HepG2 (cell line): ENCODE measurements around the gene ZDHHC18. TPM values are rescaled to one million over a fixed set of nuclear protein-coding genes. Genes with fewer than 3 reads are reported as not detected.

Experiments used
- ATF1 ChIP-seq: IDR thresholded peaks from 2 replicates; pipeline ENCODE4 v1.6.1; 2016; ENCODE audit warnings: mild to moderate bottlenecking, control low read depth
- CAMTA2 ChIP-seq: sonication (generic); formaldehyde crosslinking; IDR thresholded peaks from 2 replicates; pipeline ENCODE4 v1.4.0; 2020; ENCODE audit warnings: mild to moderate bottlenecking, missing genetic modification reagents, borderline replicate concordance
- CENPX ChIP-seq: sonication (generic); formaldehyde crosslinking; IDR thresholded peaks from 2 replicates; pipeline ENCODE4 v1.9.0; 2021; ENCODE audit warnings: mild to moderate bottlenecking, missing genetic modification reagents, moderate library complexity
- DDIT3 ChIP-seq: sonication (generic); formaldehyde crosslinking; IDR thresholded peaks from 2 replicates; pipeline ENCODE4 v1.4.0; 2020; ENCODE audit warnings: mild to moderate bottlenecking, missing genetic modification reagents
- ELF4 ChIP-seq: sonication (generic); formaldehyde crosslinking; IDR thresholded peaks from 2 replicates; pipeline ENCODE4 v1.5.0; 2020; ENCODE audit warnings: missing genetic modification reagents, mild to moderate bottlenecking, moderate library complexity, borderline replicate concordance
- HNF4G ChIP-seq, 2 experiments: sonication (generic) in 1 of 2; formaldehyde crosslinking in 1 of 2; IDR thresholded peaks; 2 replicates each; pipeline versions ENCODE4 v1.4.0 to v1.6.1; 2011 to 2020; ENCODE audit warnings: borderline replicate concordance in 2 of 2, low read depth in 2 of 2, mild to moderate bottlenecking in 2 of 2, low read length in 1 of 2, missing genetic modification reagents in 1 of 2, moderate library complexity in 1 of 2
- MAFK ChIP-seq, 2 experiments: IDR thresholded peaks in 1 of 2; conservative IDR thresholded peaks in 1 of 2; 2 replicates each; pipeline ENCODE4 v1.6.1; 2011; ENCODE audit warnings: improper control_type of control experiment in 2 of 2, low read length in 2 of 2
- MED8 ChIP-seq: sonication (generic); formaldehyde crosslinking; IDR thresholded peaks from 2 replicates; pipeline ENCODE4 v1.8.1; 2023; ENCODE audit warnings: mild to moderate bottlenecking, missing genetic modification reagents; ENCODE audit not compliant: insufficient replicate concordance
- NFE2L1 ChIP-seq: sonication (generic); formaldehyde crosslinking; IDR thresholded peaks from 2 replicates; pipeline ENCODE4 v1.4.0; 2020; ENCODE audit warnings: missing genetic modification reagents, mild to moderate bottlenecking, borderline replicate concordance
- TFE3 ChIP-seq: IDR thresholded peaks from 2 replicates; pipeline ENCODE4 v1.6.1; 2016
- ZC3H4 ChIP-seq: sonication (generic); formaldehyde crosslinking; IDR thresholded peaks from 2 replicates; pipeline ENCODE4 v1.4.0; 2020; ENCODE audit warnings: missing genetic modification reagents, borderline replicate concordance
- ZNF326 ChIP-seq: sonication (generic); formaldehyde crosslinking; IDR thresholded peaks from 2 replicates; pipeline ENCODE4 v1.4.0; 2020; ENCODE audit warnings: missing genetic modification reagents, borderline replicate concordance
- ZNF331 ChIP-seq: sonication (generic); formaldehyde crosslinking; IDR thresholded peaks from 2 replicates; pipeline ENCODE4 v1.4.0; 2020; ENCODE audit warnings: missing genetic modification reagents
- ZNF550 ChIP-seq: sonication (generic); formaldehyde crosslinking; IDR thresholded peaks from 2 replicates; pipeline ENCODE4 v1.4.0; 2020; ENCODE audit warnings: mild to moderate bottlenecking, missing genetic modification reagents, borderline replicate concordance
- ZNF563 ChIP-seq: sonication (generic); formaldehyde crosslinking; IDR thresholded peaks from 2 replicates; pipeline ENCODE4 v1.8.0; 2022; ENCODE audit warnings: mild to moderate bottlenecking, moderate library complexity, missing genetic modification reagents
- polyA plus RNA-seq, 8 experiments: library from polyadenylated mRNA; depleted of rRNA in 3 of 8; stranded (reverse) in 7 of 8; unstranded in 1 of 8; fragments of >200 nt; fragmentation: Illumina TruSeq in 4 of 8; extraction: Trizol in 4 of 8; gene quantifications; 2 replicates each; pipeline versions ENCODE4 v1.2.1 to v1.2.3, GENCODE V29; 2011 to 2016; ENCODE audit warnings: low read depth in 4 of 8, missing spikeins in 1 of 8, mixed read lengths in 1 of 8; ENCODE audit not compliant: insufficient read depth in 1 of 8
- total RNA-seq, 5 experiments: library from RNA; depleted of rRNA; stranded (reverse); fragments of >200 nt; fragmentation: Illumina TruSeq; extraction: Trizol; gene quantifications; 2 replicates each; pipeline ENCODE4 v1.2.3, GENCODE V29; 2016; ENCODE audit warnings: low read depth in 1 of 5
- TF ChIP-seq, protein P1 (sequence below): sonication (generic); formaldehyde crosslinking; IDR thresholded peaks from 2 replicates; pipeline ENCODE4 v1.4.0; 2020; ENCODE audit warnings: missing genetic modification reagents
- TF ChIP-seq, protein P2 (sequence below): sonication (generic); formaldehyde crosslinking; IDR thresholded peaks from 2 replicates; pipeline ENCODE4 v1.4.0; 2020; ENCODE audit warnings: mild to moderate bottlenecking, missing genetic modification reagents
- TF ChIP-seq, protein P3 (sequence below): sonication (generic); formaldehyde crosslinking; IDR thresholded peaks from 2 replicates; pipeline ENCODE4 v1.5.0; 2020; ENCODE audit warnings: missing genetic modification reagents
- TF ChIP-seq, protein P4 (sequence below): sonication (generic); formaldehyde crosslinking; IDR thresholded peaks from 2 replicates; pipeline ENCODE4 v1.4.0; 2020; ENCODE audit warnings: missing genetic modification reagents

Gene ZDHHC18
- total and polyA plus RNA-seq, 2 of the 13 experiments (the other 11 are each of a cell fraction or from before 2014, with no cell fraction given) = 13.2 to 35.3 TPM

DNA sequence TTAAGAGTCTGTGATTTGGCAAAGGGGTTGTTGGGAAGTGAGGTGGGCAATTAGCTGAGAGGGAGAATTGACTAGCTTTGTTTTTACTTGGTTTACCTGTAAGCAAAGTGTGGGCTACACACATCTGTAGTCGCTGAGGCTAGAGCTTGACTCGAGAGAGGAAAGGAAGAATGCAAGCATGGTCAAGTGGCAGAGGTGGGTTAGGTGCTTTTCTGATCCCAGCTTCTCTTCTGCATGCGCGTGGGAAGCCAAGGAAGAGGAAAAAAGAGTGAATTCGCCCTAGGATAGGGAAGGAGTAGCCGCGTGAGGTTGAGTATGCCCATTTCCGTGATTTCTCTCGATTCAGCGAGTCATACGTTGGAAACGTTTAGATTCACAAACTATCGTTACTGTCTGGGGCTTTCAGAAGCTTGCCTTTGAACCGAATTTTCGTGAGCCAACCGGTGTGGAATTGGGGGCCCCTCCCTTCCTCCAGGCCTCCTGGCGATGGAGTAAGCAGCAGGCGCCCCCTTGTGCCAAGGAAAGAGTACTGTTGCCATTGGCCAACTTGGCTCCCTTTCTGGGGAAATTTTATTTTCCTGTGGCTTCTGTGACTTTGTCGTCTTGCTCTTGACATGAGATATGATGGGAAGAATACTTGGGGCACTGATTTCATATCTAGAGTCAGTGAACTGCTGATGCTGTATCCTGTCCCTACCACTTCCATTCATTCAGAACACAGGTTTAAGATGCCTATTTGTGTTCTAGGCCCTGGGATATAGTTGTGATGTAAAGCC lies 37.5 kb upstream of the ZDHHC18 start (continued):
- TF ChIP-seq ZNF563 (CRISPR knock-in tag) (no peak), NFE2L1 (CRISPR knock-in tag) (no peak), MED8 (CRISPR knock-in tag) (no peak), DDIT3 (CRISPR knock-in tag) (no peak), ATF1 (CRISPR knock-in tag) (no peak), ELF4 (CRISPR knock-in tag) (no peak), HNF4G (IDR thresholded peaks at IDR 0.05; ENCODE audit: borderline replicate concordance, low read depth, low read length) (no peak), HNF4G (CRISPR knock-in tag; IDR thresholded peaks at IDR 0.05; ENCODE audit: borderline replicate concordance, low read depth) (no peak), TFE3 (no peak), ZC3H4 (CRISPR knock-in tag) (no peak), ZNF331 (CRISPR knock-in tag) (no peak), CAMTA2 (CRISPR knock-in tag) (peak; percentile 34; the same call in 1 of the 2 replicates), MAFK (conservative IDR thresholded peaks at IDR 0.05 in 1 of 2, IDR thresholded peaks at IDR 0.05 in 1 of 2; ENCODE audit: low read length in 2 of 2) (no peak), ZNF326 (CRISPR knock-in tag) (no peak), CENPX (no peak), ZNF550 (CRISPR knock-in tag) (no peak)
- TF ChIP-seq, protein P1, sequence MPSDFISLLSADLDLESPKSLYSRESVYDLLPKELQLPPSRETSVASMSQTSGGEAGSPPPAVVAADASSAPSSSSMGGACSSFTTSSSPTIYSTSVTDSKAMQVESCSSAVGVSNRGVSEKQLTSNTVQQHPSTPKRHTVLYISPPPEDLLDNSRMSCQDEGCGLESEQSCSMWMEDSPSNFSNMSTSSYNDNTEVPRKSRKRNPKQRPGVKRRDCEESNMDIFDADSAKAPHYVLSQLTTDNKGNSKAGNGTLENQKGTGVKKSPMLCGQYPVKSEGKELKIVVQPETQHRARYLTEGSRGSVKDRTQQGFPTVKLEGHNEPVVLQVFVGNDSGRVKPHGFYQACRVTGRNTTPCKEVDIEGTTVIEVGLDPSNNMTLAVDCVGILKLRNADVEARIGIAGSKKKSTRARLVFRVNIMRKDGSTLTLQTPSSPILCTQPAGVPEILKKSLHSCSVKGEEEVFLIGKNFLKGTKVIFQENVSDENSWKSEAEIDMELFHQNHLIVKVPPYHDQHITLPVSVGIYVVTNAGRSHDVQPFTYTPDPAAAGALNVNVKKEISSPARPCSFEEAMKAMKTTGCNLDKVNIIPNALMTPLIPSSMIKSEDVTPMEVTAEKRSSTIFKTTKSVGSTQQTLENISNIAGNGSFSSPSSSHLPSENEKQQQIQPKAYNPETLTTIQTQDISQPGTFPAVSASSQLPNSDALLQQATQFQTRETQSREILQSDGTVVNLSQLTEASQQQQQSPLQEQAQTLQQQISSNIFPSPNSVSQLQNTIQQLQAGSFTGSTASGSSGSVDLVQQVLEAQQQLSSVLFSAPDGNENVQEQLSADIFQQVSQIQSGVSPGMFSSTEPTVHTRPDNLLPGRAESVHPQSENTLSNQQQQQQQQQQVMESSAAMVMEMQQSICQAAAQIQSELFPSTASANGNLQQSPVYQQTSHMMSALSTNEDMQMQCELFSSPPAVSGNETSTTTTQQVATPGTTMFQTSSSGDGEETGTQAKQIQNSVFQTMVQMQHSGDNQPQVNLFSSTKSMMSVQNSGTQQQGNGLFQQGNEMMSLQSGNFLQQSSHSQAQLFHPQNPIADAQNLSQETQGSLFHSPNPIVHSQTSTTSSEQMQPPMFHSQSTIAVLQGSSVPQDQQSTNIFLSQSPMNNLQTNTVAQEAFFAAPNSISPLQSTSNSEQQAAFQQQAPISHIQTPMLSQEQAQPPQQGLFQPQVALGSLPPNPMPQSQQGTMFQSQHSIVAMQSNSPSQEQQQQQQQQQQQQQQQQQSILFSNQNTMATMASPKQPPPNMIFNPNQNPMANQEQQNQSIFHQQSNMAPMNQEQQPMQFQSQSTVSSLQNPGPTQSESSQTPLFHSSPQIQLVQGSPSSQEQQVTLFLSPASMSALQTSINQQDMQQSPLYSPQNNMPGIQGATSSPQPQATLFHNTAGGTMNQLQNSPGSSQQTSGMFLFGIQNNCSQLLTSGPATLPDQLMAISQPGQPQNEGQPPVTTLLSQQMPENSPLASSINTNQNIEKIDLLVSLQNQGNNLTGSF = no peak
- TF ChIP-seq, protein P2, sequence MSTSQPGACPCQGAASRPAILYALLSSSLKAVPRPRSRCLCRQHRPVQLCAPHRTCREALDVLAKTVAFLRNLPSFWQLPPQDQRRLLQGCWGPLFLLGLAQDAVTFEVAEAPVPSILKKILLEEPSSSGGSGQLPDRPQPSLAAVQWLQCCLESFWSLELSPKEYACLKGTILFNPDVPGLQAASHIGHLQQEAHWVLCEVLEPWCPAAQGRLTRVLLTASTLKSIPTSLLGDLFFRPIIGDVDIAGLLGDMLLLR = 0 out of 2 replicates have a peak, but pooled peaks have one; percentile 38
- TF ChIP-seq, protein P3, sequence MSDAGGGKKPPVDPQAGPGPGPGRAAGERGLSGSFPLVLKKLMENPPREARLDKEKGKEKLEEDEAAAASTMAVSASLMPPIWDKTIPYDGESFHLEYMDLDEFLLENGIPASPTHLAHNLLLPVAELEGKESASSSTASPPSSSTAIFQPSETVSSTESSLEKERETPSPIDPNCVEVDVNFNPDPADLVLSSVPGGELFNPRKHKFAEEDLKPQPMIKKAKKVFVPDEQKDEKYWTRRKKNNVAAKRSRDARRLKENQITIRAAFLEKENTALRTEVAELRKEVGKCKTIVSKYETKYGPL (CRISPR knock-in tag) = no peak
- TF ChIP-seq, protein P4, sequence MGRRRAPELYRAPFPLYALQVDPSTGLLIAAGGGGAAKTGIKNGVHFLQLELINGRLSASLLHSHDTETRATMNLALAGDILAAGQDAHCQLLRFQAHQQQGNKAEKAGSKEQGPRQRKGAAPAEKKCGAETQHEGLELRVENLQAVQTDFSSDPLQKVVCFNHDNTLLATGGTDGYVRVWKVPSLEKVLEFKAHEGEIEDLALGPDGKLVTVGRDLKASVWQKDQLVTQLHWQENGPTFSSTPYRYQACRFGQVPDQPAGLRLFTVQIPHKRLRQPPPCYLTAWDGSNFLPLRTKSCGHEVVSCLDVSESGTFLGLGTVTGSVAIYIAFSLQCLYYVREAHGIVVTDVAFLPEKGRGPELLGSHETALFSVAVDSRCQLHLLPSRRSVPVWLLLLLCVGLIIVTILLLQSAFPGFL (CRISPR knock-in tag) = no peak
